GM23248 (cell line): Measurements from ENCODE around the gene TMEM182.

ENCODE experiments used
- EZH2 ChIP-seq: fragments of 200-600 bp; sonication (generic); IDR thresholded peaks from 2 replicates; pipeline ENCODE4 v1.6.1; 2018; ENCODE audit warnings: antibody characterized with exemption, mild to moderate bottlenecking; ENCODE audit not compliant: insufficient read depth, poor library complexity, severe bottlenecking
- EZH2phosphoT487 ChIP-seq: fragments of 200-600 bp; sonication (generic); IDR thresholded peaks from 2 replicates; pipeline ENCODE4 v1.6.1; 2018; ENCODE audit warnings: antibody characterized with exemption, moderate library complexity, mild to moderate bottlenecking, low read depth; ENCODE audit not compliant: insufficient read depth

- TF ChIP-seq EZH2phosphoT487 (no peak), EZH2 (no peak)
Measured at GRCh38 chr2:102826904-102827303, 65.1 kb downstream of the TMEM182 start.
